Measurements from ENCODE around the gene KIAA1210.

The KIAA1210 gene

GRCh38 chrX:119028733-119029330, 98.8 kb downstream of the KIAA1210 start:
- no peak for TF ChIP-seq CTCF (IDR thresholded peaks at IDR 0.05; ENCODE audit: insufficient read depth, low read depth, low read length, missing control alignments)
- no peak overlapping the region for H3K4me3 ChIP-seq (ENCODE audit: low read depth, low read length)
- DNase-seq (ENCODE audit: low read depth), result no peak
